H1 (cell line): ENCODE results near the gene LUM. TPM values are rescaled to one million over a fixed set of nuclear protein-coding genes. Genes with fewer than 3 reads are reported as not detected.

Source experiments
- ASH2L ChIP-seq: fragments of 200-600, 300-600 bp; sonication (generic); IDR thresholded peaks from one replicate; pipeline ENCODE4 v1.7.1; 2017; ENCODE audit warnings: low read length
- BCL11A ChIP-seq, 2 experiments: IDR thresholded peaks; one replicate each; pipeline ENCODE4 v1.6.1; 2011; ENCODE audit warnings: low read depth in 2 of 2, low read length in 2 of 2, mild to moderate bottlenecking in 2 of 2
- BRCA1 ChIP-seq: IDR thresholded peaks from 2 replicates; pipeline ENCODE4 v1.6.1; 2012; ENCODE audit warnings: low read depth, low read length, improper control_type of control experiment
- CREB1 ChIP-seq: IDR thresholded peaks from 2 replicates; pipeline ENCODE4 v1.6.1; 2012; ENCODE audit warnings: inconsistent platforms
- JUN ChIP-seq: IDR thresholded peaks from 2 replicates; pipeline ENCODE4 v1.6.1; 2011; ENCODE audit warnings: low read depth, mild to moderate bottlenecking, improper control_type of control experiment, low read length
- RXRA ChIP-seq: IDR thresholded peaks from 2 replicates; pipeline ENCODE4 v1.6.1; 2011; ENCODE audit warnings: low read depth, mild to moderate bottlenecking, low read length, moderate library complexity; ENCODE audit not compliant: insufficient read depth
- SIRT6 ChIP-seq: IDR thresholded peaks from one replicate; pipeline ENCODE4 v1.7.1; 2012; ENCODE audit warnings: low read length, inconsistent platforms
- polyA plus RNA-seq, 7 experiments: library from polyadenylated mRNA; depleted of rRNA in 3 of 7; stranded (reverse) in 5 of 7; unstranded in 2 of 7; fragments of >200 nt in 5 of 7; fragments of 200-250 nt in 2 of 7; gene quantifications; 1 replicate in 5 of 7; 2 replicates in 1 of 7; 4 replicates in 1 of 7; pipeline versions ENCODE4 v1.2.1 to v1.2.3, GENCODE V29; 2011 to 2013; ENCODE audit warnings: missing spikeins in 2 of 7, mixed read lengths in 2 of 7
- total RNA-seq: library from RNA; stranded (reverse); fragmentation: NEBNext Ultra II Directional; extraction: Animal tissue kit (Norgen Biotek cat#: 25700); gene quantifications from 2 replicates; pipeline ENCODE4 v1.2.1, GENCODE V29; 2021
- TF ChIP-seq, protein P1 (sequence below): fragments of 300-600 bp; sonication (generic); IDR thresholded peaks from 2 replicates; pipeline ENCODE4 v1.7.1; 2012; ENCODE audit warnings: low read length, moderate library complexity, mild to moderate bottlenecking, inconsistent platforms; ENCODE audit not compliant: insufficient replicate concordance

The LUM gene
- total and polyA plus RNA-seq, 2 of the 8 experiments (the other 6 are each of a cell fraction or from before 2014, with no cell fraction given): not detected

DNA sequence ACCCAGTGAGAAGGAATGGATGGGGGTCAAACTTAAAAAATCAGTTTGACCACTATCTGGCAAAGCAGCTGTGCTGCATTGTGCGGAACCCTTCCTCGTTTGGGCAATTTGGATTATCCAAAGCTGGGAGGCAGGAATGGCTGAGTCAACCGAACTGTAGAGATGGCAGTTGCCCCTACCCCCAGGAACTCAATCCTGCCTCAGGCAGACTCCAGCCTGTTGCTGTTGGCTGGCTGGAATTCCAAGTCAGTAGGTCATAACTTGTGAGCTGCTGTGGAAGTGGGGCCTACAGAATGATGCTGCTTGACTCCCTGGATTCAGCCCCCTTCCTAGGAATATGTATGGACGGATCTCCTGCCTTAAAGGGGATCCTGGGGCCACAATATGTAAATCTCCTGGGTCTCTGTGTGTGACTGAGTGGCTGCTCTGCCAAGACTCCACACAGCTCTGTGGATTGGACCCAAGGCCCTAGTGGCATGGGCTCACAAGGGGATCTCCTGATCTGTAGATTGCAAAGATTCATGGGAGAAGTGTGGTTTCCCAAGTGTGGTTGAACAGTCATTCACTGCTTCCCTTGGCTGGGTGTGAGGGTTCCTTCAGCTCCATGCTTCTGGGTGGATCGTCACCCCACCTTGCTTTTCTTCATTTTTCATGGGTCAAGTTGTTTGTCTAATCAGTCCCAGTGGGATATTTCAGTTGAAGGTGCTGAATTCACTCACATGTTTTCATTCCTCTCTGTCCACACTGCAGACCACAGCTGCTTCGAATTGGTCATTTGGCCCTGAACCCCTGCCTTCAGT is 19.2 kb downstream of the LUM start (continued):
- TF ChIP-seq, protein P1, sequence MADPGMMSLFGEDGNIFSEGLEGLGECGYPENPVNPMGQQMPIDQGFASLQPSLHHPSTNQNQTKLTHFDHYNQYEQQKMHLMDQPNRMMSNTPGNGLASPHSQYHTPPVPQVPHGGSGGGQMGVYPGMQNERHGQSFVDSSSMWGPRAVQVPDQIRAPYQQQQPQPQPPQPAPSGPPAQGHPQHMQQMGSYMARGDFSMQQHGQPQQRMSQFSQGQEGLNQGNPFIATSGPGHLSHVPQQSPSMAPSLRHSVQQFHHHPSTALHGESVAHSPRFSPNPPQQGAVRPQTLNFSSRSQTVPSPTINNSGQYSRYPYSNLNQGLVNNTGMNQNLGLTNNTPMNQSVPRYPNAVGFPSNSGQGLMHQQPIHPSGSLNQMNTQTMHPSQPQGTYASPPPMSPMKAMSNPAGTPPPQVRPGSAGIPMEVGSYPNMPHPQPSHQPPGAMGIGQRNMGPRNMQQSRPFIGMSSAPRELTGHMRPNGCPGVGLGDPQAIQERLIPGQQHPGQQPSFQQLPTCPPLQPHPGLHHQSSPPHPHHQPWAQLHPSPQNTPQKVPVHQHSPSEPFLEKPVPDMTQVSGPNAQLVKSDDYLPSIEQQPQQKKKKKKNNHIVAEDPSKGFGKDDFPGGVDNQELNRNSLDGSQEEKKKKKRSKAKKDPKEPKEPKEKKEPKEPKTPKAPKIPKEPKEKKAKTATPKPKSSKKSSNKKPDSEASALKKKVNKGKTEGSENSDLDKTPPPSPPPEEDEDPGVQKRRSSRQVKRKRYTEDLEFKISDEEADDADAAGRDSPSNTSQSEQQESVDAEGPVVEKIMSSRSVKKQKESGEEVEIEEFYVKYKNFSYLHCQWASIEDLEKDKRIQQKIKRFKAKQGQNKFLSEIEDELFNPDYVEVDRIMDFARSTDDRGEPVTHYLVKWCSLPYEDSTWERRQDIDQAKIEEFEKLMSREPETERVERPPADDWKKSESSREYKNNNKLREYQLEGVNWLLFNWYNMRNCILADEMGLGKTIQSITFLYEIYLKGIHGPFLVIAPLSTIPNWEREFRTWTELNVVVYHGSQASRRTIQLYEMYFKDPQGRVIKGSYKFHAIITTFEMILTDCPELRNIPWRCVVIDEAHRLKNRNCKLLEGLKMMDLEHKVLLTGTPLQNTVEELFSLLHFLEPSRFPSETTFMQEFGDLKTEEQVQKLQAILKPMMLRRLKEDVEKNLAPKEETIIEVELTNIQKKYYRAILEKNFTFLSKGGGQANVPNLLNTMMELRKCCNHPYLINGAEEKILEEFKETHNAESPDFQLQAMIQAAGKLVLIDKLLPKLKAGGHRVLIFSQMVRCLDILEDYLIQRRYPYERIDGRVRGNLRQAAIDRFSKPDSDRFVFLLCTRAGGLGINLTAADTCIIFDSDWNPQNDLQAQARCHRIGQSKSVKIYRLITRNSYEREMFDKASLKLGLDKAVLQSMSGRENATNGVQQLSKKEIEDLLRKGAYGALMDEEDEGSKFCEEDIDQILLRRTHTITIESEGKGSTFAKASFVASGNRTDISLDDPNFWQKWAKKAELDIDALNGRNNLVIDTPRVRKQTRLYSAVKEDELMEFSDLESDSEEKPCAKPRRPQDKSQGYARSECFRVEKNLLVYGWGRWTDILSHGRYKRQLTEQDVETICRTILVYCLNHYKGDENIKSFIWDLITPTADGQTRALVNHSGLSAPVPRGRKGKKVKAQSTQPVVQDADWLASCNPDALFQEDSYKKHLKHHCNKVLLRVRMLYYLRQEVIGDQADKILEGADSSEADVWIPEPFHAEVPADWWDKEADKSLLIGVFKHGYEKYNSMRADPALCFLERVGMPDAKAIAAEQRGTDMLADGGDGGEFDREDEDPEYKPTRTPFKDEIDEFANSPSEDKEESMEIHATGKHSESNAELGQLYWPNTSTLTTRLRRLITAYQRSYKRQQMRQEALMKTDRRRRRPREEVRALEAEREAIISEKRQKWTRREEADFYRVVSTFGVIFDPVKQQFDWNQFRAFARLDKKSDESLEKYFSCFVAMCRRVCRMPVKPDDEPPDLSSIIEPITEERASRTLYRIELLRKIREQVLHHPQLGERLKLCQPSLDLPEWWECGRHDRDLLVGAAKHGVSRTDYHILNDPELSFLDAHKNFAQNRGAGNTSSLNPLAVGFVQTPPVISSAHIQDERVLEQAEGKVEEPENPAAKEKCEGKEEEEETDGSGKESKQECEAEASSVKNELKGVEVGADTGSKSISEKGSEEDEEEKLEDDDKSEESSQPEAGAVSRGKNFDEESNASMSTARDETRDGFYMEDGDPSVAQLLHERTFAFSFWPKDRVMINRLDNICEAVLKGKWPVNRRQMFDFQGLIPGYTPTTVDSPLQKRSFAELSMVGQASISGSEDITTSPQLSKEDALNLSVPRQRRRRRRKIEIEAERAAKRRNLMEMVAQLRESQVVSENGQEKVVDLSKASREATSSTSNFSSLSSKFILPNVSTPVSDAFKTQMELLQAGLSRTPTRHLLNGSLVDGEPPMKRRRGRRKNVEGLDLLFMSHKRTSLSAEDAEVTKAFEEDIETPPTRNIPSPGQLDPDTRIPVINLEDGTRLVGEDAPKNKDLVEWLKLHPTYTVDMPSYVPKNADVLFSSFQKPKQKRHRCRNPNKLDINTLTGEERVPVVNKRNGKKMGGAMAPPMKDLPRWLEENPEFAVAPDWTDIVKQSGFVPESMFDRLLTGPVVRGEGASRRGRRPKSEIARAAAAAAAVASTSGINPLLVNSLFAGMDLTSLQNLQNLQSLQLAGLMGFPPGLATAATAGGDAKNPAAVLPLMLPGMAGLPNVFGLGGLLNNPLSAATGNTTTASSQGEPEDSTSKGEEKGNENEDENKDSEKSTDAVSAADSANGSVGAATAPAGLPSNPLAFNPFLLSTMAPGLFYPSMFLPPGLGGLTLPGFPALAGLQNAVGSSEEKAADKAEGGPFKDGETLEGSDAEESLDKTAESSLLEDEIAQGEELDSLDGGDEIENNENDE: no peak
- TF ChIP-seq SIRT6 (no peak), BCL11A (IDR thresholded peaks at IDR 0.05; ENCODE audit: low read depth in 2 of 2, low read length in 2 of 2) (no peak), RXRA (no peak), BRCA1 (no peak), ASH2L (no peak), CREB1 (no peak), JUN (no peak)
